OCI-LY7 (cell line): ENCODE data around the gene ENAH. TPM values are rescaled to one million over a fixed set of nuclear protein-coding genes. Genes with fewer than 3 reads are reported as not detected.

Experiments used
- BruUV-seq: library from RNA; stranded (reverse); fragments of 400-500 nt; replicated peaks from 2 replicates; lab custom pipeline; 2021; lab: Mats Ljungman, UMichigan
- CTCF ChIA-PET: fragments of 300-600 bp; sonication (Branson Sonifier 250); formaldehyde crosslinking; loops from one replicate; lab custom pipeline; 2022; ENCODE audit warnings: antibody characterized with exemption; ENCODE audit not compliant: unreplicated experiment; lab: Charles Lee
- POLR2A ChIA-PET: fragments of 300-600 bp; sonication (Branson Sonifier 250); formaldehyde crosslinking; loops from one replicate; lab custom pipeline; 2022; ENCODE audit warnings: antibody characterized with exemption; lab: Charles Lee
- DNase-seq: peaks from one replicate; pipeline ENCODE4 v3.0.0-alpha.2; 2015; ENCODE audit warnings: low spot score
- H2AFZ ChIP-seq: fragments of 200-600 bp; sonication (generic), shearing (Covaris generic); 2 replicates; pipeline ENCODE4 v1.6.1; 2014; ENCODE audit warnings: mild to moderate bottlenecking, antibody characterized with exemption, low read length, moderate library complexity
- H3K27ac ChIP-seq: fragments of 200-600 bp; sonication (generic); 2 replicates; pipeline ENCODE4 v1.5.1; 2014; ENCODE audit warnings: mixed run types, low read depth, mild to moderate bottlenecking, moderate library complexity, low read length, inconsistent platforms; ENCODE audit not compliant: poor library complexity, severe bottlenecking
- H3K36me3 ChIP-seq: fragments of 200-600 bp; sonication (generic); 2 replicates; pipeline ENCODE4 v1.6.1; 2014; ENCODE audit warnings: mild to moderate bottlenecking, antibody characterized with exemption, low read length, moderate library complexity, mixed read lengths; ENCODE audit not compliant: insufficient read depth
- H3K4me1 ChIP-seq: fragments of 200-600 bp; sonication (generic); 2 replicates; pipeline ENCODE4 v1.5.1; 2014; ENCODE audit warnings: mild to moderate bottlenecking, low read length; ENCODE audit not compliant: insufficient read depth, poor library complexity, severe bottlenecking
- H3K4me2 ChIP-seq: fragments of 200-600 bp; sonication (generic); 2 replicates; pipeline ENCODE4 v1.6.1; 2014; ENCODE audit warnings: mild to moderate bottlenecking, low read length
- H3K4me3 ChIP-seq: fragments of 200-600 bp; sonication (generic); 2 replicates; pipeline ENCODE4 v1.5.1; 2014; ENCODE audit warnings: mild to moderate bottlenecking, low read depth, low read length; ENCODE audit not compliant: poor library complexity, severe bottlenecking
- H3K79me2 ChIP-seq: fragments of 200-600 bp; sonication (generic); 2 replicates; pipeline ENCODE4 v1.6.1; 2016; ENCODE audit warnings: low read depth, mild to moderate bottlenecking, low read length, moderate library complexity, mixed read lengths; ENCODE audit not compliant: insufficient read depth
- H3K9me2 ChIP-seq: fragments of 200-600 bp; sonication (generic); 2 replicates; pipeline ENCODE4 v1.6.1; 2016; ENCODE audit warnings: mild to moderate bottlenecking, low read length, mixed read lengths; ENCODE audit not compliant: insufficient read depth
- H3K9me3 ChIP-seq: fragments of 200-600 bp; sonication (generic); 2 replicates; pipeline ENCODE4 v1.6.1; 2014; ENCODE audit warnings: mild to moderate bottlenecking, mixed run types, low read length, mixed read lengths
- H4K20me1 ChIP-seq: fragments of 200-600 bp; sonication (generic); 2 replicates; pipeline ENCODE4 v1.6.1; 2014; ENCODE audit warnings: mild to moderate bottlenecking, antibody characterized with exemption, low read length, moderate library complexity, mixed read lengths; ENCODE audit not compliant: insufficient read depth
- CTCF ChIP-seq: fragments of 200-600 bp; sonication (generic); conservative IDR thresholded peaks from 2 replicates; pipeline ENCODE4 v1.5.1; 2014; ENCODE audit warnings: mild to moderate bottlenecking, antibody characterized with exemption, low read length, moderate library complexity, mixed read lengths
- EZH2phosphoT487 ChIP-seq: fragments of 200-600 bp; sonication (generic); IDR thresholded peaks from 2 replicates; pipeline ENCODE4 v1.6.1; 2018; ENCODE audit warnings: low read depth, borderline replicate concordance, mild to moderate bottlenecking, mixed run types, antibody characterized with exemption, low read length, moderate library complexity, mixed read lengths
- intact Hi-C: fragments of 100-400 bp; cut with micrococcal nuclease; formaldehyde crosslinking; loops from one replicate; pipeline ENCODE4 v1.10.0; 2022; ENCODE audit not compliant: unreplicated experiment
- total RNA-seq, 2 experiments: library from RNA; depleted of rRNA in 1 of 2; stranded (reverse); fragments of >200 nt in 1 of 2; shearing (Covaris generic) in 1 of 2; gene quantifications; 2 replicates each; pipeline ENCODE4 v1.2.3, GENCODE V29; 2014 to 2022

ENAH gene
- total RNA-seq, 2 experiments from 2014 or later, result 4.6 to 18.1 TPM

GRCh38 chr1:225544924-225545323 lies 108.0 kb downstream of the ENAH start:
- POLR2A ChIA-PET, result interaction anchor here (0.5 to 1.4 kb wide), 10 partner anchors 9 to 448 kb away, joined by 3 to 5 read pairs (median 4); no protein-coding TSS in a partner anchor

GRCh38 chr1:225544263-225544662 lies 108.7 kb downstream of the ENAH start:
- no peak overlapping the region for H3K4me3 ChIP-seq
- no peak overlapping the region for H3K4me2 ChIP-seq
- no peak for TF ChIP-seq CTCF
- no peak for TF ChIP-seq EZH2phosphoT487
- no TSS peak for BruUV-seq
- ChIA-PET CTCF (no interaction called here), POLR2A (interaction anchor here (0.6 to 1.4 kb wide), 4 partner anchors 35 to 181 kb away, joined by 3 to 4 read pairs (median 3); no protein-coding TSS in a partner anchor)
- H3K27ac ChIP-seq, result no peak overlapping the region
- H3K36me3 ChIP-seq, result no peaks in the 10 kb centered on the region
- no peaks in the 10 kb centered on the region for H4K20me1 ChIP-seq
- H3K9me2 ChIP-seq, result no peaks in the 10 kb centered on the region
- H3K9me3 ChIP-seq, result no peaks in the 10 kb centered on the region
- no peak for DNase-seq
- H3K4me1 ChIP-seq, result peaks cover 21% of the 10 kb centered on the region
- no peaks in the 10 kb centered on the region for H3K79me2 ChIP-seq
- no peak overlapping the region for H2AFZ ChIP-seq
- intact Hi-C loops, result no loop called here

More at GRCh38 chr1:225544924-225545323, 108.0 kb downstream of the ENAH start:
- BruUV-seq, result no TSS peak
- no peak overlapping the region for H3K4me2 ChIP-seq
- no peaks in the 10 kb centered on the region for H4K20me1 ChIP-seq
- no peaks in the 10 kb centered on the region for H3K9me2 ChIP-seq
- H3K4me1 ChIP-seq, result peaks cover 14% of the 10 kb centered on the region
- H3K9me3 ChIP-seq, result no peaks in the 10 kb centered on the region
- H3K4me3 ChIP-seq, result no peak overlapping the region
- intact Hi-C loops, result no loop called here
- CTCF ChIA-PET, result no interaction called here
- H3K27ac ChIP-seq, result no peak overlapping the region
- H3K79me2 ChIP-seq, result no peaks in the 10 kb centered on the region
- H2AFZ ChIP-seq, result no peak overlapping the region
- no peak for DNase-seq
- H3K36me3 ChIP-seq, result no peaks in the 10 kb centered on the region
- TF ChIP-seq CTCF (no peak), EZH2phosphoT487 (no peak)

- Histone ChIP-seq H3K27ac (no peak overlapping the region), H3K4me1 (peaks cover 28% of the 10 kb centered on the region), H2AFZ (no peak overlapping the region), H3K9me3 (no peaks in the 10 kb centered on the region), H3K36me3 (no peaks in the 10 kb centered on the region), H3K4me3 (no peak overlapping the region), H4K20me1 (no peaks in the 10 kb centered on the region), H3K4me2 (no peak overlapping the region), H3K79me2 (no peaks in the 10 kb centered on the region), H3K9me2 (no peaks in the 10 kb centered on the region)
- CTCF ChIA-PET, result no interaction called here
- no peak for DNase-seq
- no peak for TF ChIP-seq EZH2phosphoT487
- no peak for TF ChIP-seq CTCF
- intact Hi-C loops, result no loop called here
- BruUV-seq, result no TSS peak
- POLR2A ChIA-PET, result interaction anchor here (0.8 to 1.7 kb wide), 3 partner anchors 20 to 61 kb away, joined by 3 to 5 read pairs (median 5); no protein-coding TSS in a partner anchor
Observed at GRCh38 chr1:225543350-225543749, 109.6 kb downstream of the ENAH start.
